Loucy (cell line): Measurements from ENCODE around the gene OPRM1.

Source experiments
- EZH2phosphoT487 ChIP-seq: fragments of 200-600 bp; IDR thresholded peaks from 2 replicates; pipeline ENCODE4 v1.6.1; 2018; ENCODE audit warnings: antibody characterized with exemption, mild to moderate bottlenecking, moderate library complexity, borderline replicate concordance
- TF ChIP-seq, protein P1 (sequence below): fragments of 200-600 bp; sonication (generic); conservative IDR thresholded peaks from 2 replicates; pipeline ENCODE4 v1.5.1; 2014; ENCODE audit warnings: mild to moderate bottlenecking, antibody characterized with exemption, low read length

DNA sequence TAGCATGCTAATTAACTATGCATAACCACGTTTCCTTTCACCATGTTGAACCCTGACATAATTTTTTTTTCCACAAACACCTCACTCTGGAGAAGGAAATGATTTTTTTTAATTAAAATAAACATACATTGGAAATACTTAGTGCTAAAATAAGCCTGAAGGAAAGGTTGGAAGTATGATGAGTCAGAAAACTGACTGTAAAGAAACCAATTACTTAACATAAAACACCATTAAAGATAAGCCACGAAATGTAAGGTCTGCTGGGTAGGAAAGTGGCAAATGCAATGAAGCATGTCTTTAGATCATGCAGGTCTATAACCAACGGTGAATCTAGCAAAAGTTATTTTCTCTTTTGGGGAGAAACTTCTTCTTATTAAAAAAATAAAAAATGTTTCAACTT lies 47.5 kb downstream of the OPRM1 start:
- TF ChIP-seq, protein P1, sequence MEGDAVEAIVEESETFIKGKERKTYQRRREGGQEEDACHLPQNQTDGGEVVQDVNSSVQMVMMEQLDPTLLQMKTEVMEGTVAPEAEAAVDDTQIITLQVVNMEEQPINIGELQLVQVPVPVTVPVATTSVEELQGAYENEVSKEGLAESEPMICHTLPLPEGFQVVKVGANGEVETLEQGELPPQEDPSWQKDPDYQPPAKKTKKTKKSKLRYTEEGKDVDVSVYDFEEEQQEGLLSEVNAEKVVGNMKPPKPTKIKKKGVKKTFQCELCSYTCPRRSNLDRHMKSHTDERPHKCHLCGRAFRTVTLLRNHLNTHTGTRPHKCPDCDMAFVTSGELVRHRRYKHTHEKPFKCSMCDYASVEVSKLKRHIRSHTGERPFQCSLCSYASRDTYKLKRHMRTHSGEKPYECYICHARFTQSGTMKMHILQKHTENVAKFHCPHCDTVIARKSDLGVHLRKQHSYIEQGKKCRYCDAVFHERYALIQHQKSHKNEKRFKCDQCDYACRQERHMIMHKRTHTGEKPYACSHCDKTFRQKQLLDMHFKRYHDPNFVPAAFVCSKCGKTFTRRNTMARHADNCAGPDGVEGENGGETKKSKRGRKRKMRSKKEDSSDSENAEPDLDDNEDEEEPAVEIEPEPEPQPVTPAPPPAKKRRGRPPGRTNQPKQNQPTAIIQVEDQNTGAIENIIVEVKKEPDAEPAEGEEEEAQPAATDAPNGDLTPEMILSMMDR = no peak
- TF ChIP-seq EZH2phosphoT487 = no peak
